WTC11 (cell line): Measurements from ENCODE around the gene SETD1A.

ENCODE experiments used
- TF ChIP-seq, protein P1 (sequence below): fragments of 200-600 bp; IDR thresholded peaks from 2 replicates; pipeline ENCODE4 v1.8.0; 2022; ENCODE audit warnings: antibody characterized with exemption
- TF ChIP-seq, protein P2 (sequence below): sonication (generic); formaldehyde crosslinking; IDR thresholded peaks from 2 replicates; pipeline ENCODE4 v1.8.1; 2022; ENCODE audit warnings: mild to moderate bottlenecking, missing genetic modification reagents, moderate library complexity, borderline replicate concordance
- TF ChIP-seq, protein P3 (sequence below): sonication (generic); formaldehyde crosslinking; IDR thresholded peaks from 2 replicates; pipeline ENCODE4 v1.8.0; 2022; ENCODE audit warnings: mild to moderate bottlenecking, missing genetic modification reagents

DNA sequence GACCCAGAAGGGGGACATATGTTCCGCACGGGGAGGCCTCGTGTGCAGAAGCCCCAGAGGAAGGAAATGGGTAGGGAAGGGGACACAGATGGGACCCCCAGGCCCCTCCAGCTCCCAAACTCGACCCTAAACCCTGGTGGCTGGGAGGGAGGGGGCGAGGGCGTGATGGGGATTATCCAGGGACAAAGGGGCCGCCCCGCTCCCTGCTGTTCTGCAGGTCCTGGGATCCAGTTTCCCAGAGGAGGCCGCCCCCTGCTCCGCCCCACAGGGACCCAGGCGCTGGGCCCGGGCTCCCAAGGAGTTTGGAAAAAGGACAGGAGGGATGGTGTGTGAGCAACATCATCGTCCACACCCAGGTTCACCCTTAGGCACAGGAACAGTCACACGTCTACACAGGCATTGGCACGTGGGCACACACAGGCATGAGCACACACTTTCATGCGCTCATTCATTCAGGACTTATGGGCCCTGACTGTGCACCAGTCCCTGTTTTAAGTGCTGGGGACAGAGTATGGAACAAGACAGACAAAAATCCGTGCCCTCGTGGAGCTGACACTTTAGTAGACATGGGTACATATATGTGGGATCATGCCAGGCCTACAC is 47.0 kb upstream of the SETD1A start:
- TF ChIP-seq, protein P1, sequence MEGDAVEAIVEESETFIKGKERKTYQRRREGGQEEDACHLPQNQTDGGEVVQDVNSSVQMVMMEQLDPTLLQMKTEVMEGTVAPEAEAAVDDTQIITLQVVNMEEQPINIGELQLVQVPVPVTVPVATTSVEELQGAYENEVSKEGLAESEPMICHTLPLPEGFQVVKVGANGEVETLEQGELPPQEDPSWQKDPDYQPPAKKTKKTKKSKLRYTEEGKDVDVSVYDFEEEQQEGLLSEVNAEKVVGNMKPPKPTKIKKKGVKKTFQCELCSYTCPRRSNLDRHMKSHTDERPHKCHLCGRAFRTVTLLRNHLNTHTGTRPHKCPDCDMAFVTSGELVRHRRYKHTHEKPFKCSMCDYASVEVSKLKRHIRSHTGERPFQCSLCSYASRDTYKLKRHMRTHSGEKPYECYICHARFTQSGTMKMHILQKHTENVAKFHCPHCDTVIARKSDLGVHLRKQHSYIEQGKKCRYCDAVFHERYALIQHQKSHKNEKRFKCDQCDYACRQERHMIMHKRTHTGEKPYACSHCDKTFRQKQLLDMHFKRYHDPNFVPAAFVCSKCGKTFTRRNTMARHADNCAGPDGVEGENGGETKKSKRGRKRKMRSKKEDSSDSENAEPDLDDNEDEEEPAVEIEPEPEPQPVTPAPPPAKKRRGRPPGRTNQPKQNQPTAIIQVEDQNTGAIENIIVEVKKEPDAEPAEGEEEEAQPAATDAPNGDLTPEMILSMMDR, result no peak
- TF ChIP-seq, protein P2, sequence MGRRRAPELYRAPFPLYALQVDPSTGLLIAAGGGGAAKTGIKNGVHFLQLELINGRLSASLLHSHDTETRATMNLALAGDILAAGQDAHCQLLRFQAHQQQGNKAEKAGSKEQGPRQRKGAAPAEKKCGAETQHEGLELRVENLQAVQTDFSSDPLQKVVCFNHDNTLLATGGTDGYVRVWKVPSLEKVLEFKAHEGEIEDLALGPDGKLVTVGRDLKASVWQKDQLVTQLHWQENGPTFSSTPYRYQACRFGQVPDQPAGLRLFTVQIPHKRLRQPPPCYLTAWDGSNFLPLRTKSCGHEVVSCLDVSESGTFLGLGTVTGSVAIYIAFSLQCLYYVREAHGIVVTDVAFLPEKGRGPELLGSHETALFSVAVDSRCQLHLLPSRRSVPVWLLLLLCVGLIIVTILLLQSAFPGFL (CRISPR knock-in tag), result no peak
- TF ChIP-seq, protein P3, sequence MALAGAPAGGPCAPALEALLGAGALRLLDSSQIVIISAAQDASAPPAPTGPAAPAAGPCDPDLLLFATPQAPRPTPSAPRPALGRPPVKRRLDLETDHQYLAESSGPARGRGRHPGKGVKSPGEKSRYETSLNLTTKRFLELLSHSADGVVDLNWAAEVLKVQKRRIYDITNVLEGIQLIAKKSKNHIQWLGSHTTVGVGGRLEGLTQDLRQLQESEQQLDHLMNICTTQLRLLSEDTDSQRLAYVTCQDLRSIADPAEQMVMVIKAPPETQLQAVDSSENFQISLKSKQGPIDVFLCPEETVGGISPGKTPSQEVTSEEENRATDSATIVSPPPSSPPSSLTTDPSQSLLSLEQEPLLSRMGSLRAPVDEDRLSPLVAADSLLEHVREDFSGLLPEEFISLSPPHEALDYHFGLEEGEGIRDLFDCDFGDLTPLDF, result no peak
